Stimulated activated memory B cell treated with anti-CD40 and anti-IgM and Interleukin-4, amounts not matched to agents 10 μg/mL and 1 μg/mL and 100 μg/mL, for 72 hours (primary cell): ENCODE measurements around the gene MANSC1.
"Not testable (repeated sequence)": the region's sequence is repeated elsewhere in the genome, so short reads cannot be mapped to it uniquely, and the experiment has no call there.

ENCODE experiments used
- ATAC-seq: fragments of 150-1000 bp; cut with Tn5 transposase; 2 replicates; pipeline ENCODE4 v1.10.0; 2021
- H3K27ac Mint-ChIP-seq: one replicate; pipeline ENCODE4 v1.8.0; 2022; ENCODE audit warnings: mild to moderate bottlenecking, mixed read lengths
- H3K27me3 Mint-ChIP-seq: one replicate; pipeline ENCODE4 v1.8.0; 2022; ENCODE audit warnings: mixed read lengths
- H3K36me3 Mint-ChIP-seq: one replicate; pipeline ENCODE4 v1.8.0; 2022; ENCODE audit warnings: mixed read lengths
- H3K4me1 Mint-ChIP-seq: one replicate; pipeline ENCODE4 v1.8.0; 2022; ENCODE audit warnings: mixed read lengths
- H3K4me3 Mint-ChIP-seq: one replicate; pipeline ENCODE4 v1.8.0; 2022; ENCODE audit warnings: mild to moderate bottlenecking, moderate library complexity, mixed read lengths
- H3K9me3 Mint-ChIP-seq: one replicate; pipeline ENCODE4 v1.8.0; 2022; ENCODE audit warnings: mixed read lengths

Gene MANSC1

GRCh38 chr12:12315838-12316237 is 34.2 kb downstream of the MANSC1 start:
- Mint-ChIP-seq H3K36me3 (no peaks in the 10 kb centered on the region), H3K4me1 (no peaks in the 10 kb centered on the region), H3K9me3 (no peaks in the 10 kb centered on the region), H3K27ac (no peak overlapping the region), H3K27me3 (peaks cover 10% of the 10 kb centered on the region), H3K4me3 (no peak overlapping the region)
- ATAC-seq = no peak

GRCh38 chr12:12310695-12311094 is 39.3 kb downstream of the MANSC1 start:
- H3K9me3 Mint-ChIP-seq, H3K36me3 Mint-ChIP-seq, H3K27ac Mint-ChIP-seq, H3K4me3 Mint-ChIP-seq, ATAC-seq, H3K4me1 Mint-ChIP-seq, H3K27me3 Mint-ChIP-seq: not testable (repeated sequence)

GRCh38 chr12:12305568-12306300 is 44.3 kb downstream of the MANSC1 start:
- H3K9me3 Mint-ChIP-seq = peaks cover 3% of the 10 kb centered on the region
- H3K27ac Mint-ChIP-seq = no peak overlapping the region
- no peaks in the 10 kb centered on the region for H3K4me1 Mint-ChIP-seq
- H3K4me3 Mint-ChIP-seq = no peak overlapping the region
- peaks cover 9% of the 10 kb centered on the region for H3K27me3 Mint-ChIP-seq
- no peak for ATAC-seq
- no peaks in the 10 kb centered on the region for H3K36me3 Mint-ChIP-seq

GRCh38 chr12:12302976-12303375 is 47.1 kb downstream of the MANSC1 start:
- no peak overlapping the region for H3K27ac Mint-ChIP-seq
- H3K4me1 Mint-ChIP-seq = no peaks in the 10 kb centered on the region
- no peak for ATAC-seq
- no peak overlapping the region for H3K4me3 Mint-ChIP-seq
- peaks cover 9% of the 10 kb centered on the region for H3K27me3 Mint-ChIP-seq
- H3K9me3 Mint-ChIP-seq = peaks cover 3% of the 10 kb centered on the region
- no peaks in the 10 kb centered on the region for H3K36me3 Mint-ChIP-seq

- no peak for ATAC-seq
- H3K27me3 Mint-ChIP-seq = peaks cover 18% of the 10 kb centered on the region
- no peaks in the 10 kb centered on the region for H3K36me3 Mint-ChIP-seq
- no peak overlapping the region for H3K4me3 Mint-ChIP-seq
- peaks cover 3% of the 10 kb centered on the region for H3K9me3 Mint-ChIP-seq
- H3K4me1 Mint-ChIP-seq = no peaks in the 10 kb centered on the region
- H3K27ac Mint-ChIP-seq = no peak overlapping the region
Measured at GRCh38 chr12:12301122-12301521, 48.9 kb downstream of the MANSC1 start.

GRCh38 chr12:12297201-12297830 is 52.7 kb downstream of the MANSC1 start:
- Mint-ChIP-seq H3K4me3 (no peak overlapping the region), H3K27ac (no peak overlapping the region)

GRCh38 chr12:12294215-12295005 is 55.6 kb downstream of the MANSC1 start:
- H3K27ac Mint-ChIP-seq = no peak overlapping the region
- no peak for ATAC-seq

More at GRCh38 chr12:12297201-12297830, 52.7 kb downstream of the MANSC1 start:
- Mint-ChIP-seq H3K36me3 (no peaks in the 10 kb centered on the region), H3K4me1 (no peaks in the 10 kb centered on the region), H3K9me3 (peaks cover 3% of the 10 kb centered on the region), H3K27me3 (peaks cover 28% of the 10 kb centered on the region)
- ATAC-seq = no peak

GRCh38 chr12:12290206-12290605 is 59.8 kb downstream of the MANSC1 start:
- ATAC-seq = no peak
- no peaks in the 10 kb centered on the region for H3K36me3 Mint-ChIP-seq
- H3K4me3 Mint-ChIP-seq = no peak overlapping the region
- H3K27ac Mint-ChIP-seq = no peak overlapping the region
- H3K9me3 Mint-ChIP-seq = no peaks in the 10 kb centered on the region
- H3K27me3 Mint-ChIP-seq = peaks cover 11% of the 10 kb centered on the region
- no peaks in the 10 kb centered on the region for H3K4me1 Mint-ChIP-seq

More at GRCh38 chr12:12294215-12295005, 55.6 kb downstream of the MANSC1 start:
- H3K4me1 Mint-ChIP-seq = no peaks in the 10 kb centered on the region
- no peaks in the 10 kb centered on the region for H3K9me3 Mint-ChIP-seq
- no peak overlapping the region for H3K4me3 Mint-ChIP-seq
- no peaks in the 10 kb centered on the region for H3K36me3 Mint-ChIP-seq
- H3K27me3 Mint-ChIP-seq = peaks cover 20% of the 10 kb centered on the region

GRCh38 chr12:12286441-12286840 is 63.6 kb downstream of the MANSC1 start:
- Mint-ChIP-seq H3K36me3 (no peaks in the 10 kb centered on the region), H3K9me3 (no peaks in the 10 kb centered on the region), H3K27ac (no peak overlapping the region), H3K4me3 (no peak overlapping the region), H3K4me1 (no peaks in the 10 kb centered on the region), H3K27me3 (peaks cover 25% of the 10 kb centered on the region)
- no peak for ATAC-seq

GRCh38 chr12:12282761-12283425 is 67.1 kb downstream of the MANSC1 start:
- H3K4me1 Mint-ChIP-seq = no peaks in the 10 kb centered on the region
- no peak for ATAC-seq

GRCh38 chr12:12282202-12282601 is 67.8 kb downstream of the MANSC1 start:
- H3K36me3 Mint-ChIP-seq = no peaks in the 10 kb centered on the region
- H3K4me3 Mint-ChIP-seq = no peak overlapping the region
- H3K9me3 Mint-ChIP-seq = peaks cover 5% of the 10 kb centered on the region
- ATAC-seq = no peak
- no peak overlapping the region for H3K27ac Mint-ChIP-seq
- no peaks in the 10 kb centered on the region for H3K4me1 Mint-ChIP-seq
- peaks cover 36% of the 10 kb centered on the region for H3K27me3 Mint-ChIP-seq

More at GRCh38 chr12:12282761-12283425, 67.1 kb downstream of the MANSC1 start:
- Mint-ChIP-seq H3K4me3 (no peak overlapping the region), H3K36me3 (no peaks in the 10 kb centered on the region), H3K27ac (no peak overlapping the region), H3K9me3 (peaks cover 1% of the 10 kb centered on the region), H3K27me3 (peaks cover 36% of the 10 kb centered on the region)

GRCh38 chr12:12281134-12281533 is 68.9 kb downstream of the MANSC1 start:
- peaks cover 5% of the 10 kb centered on the region for H3K9me3 Mint-ChIP-seq
- no peak overlapping the region for H3K27ac Mint-ChIP-seq
- peaks cover 36% of the 10 kb centered on the region for H3K27me3 Mint-ChIP-seq
- no peaks in the 10 kb centered on the region for H3K36me3 Mint-ChIP-seq
- H3K4me1 Mint-ChIP-seq = no peaks in the 10 kb centered on the region
- ATAC-seq = no peak
- no peak overlapping the region for H3K4me3 Mint-ChIP-seq

- no peak for ATAC-seq
- no peak overlapping the region for H3K27ac Mint-ChIP-seq
- peaks cover 13% of the 10 kb centered on the region for H3K9me3 Mint-ChIP-seq
- no peak overlapping the region for H3K4me3 Mint-ChIP-seq
- H3K4me1 Mint-ChIP-seq = no peaks in the 10 kb centered on the region
- H3K27me3 Mint-ChIP-seq = peaks cover 35% of the 10 kb centered on the region
- no peaks in the 10 kb centered on the region for H3K36me3 Mint-ChIP-seq
Measured at GRCh38 chr12:12278899-12279298, 71.1 kb downstream of the MANSC1 start.
